ENCODE data around the gene FAF1. TPM values are rescaled to one million over a fixed set of nuclear protein-coding genes. Genes with fewer than 3 reads are reported as not detected.

Gene FAF1
- total RNA-seq, 1 donor from 2014 or later: 52.0 TPM

DNA sequence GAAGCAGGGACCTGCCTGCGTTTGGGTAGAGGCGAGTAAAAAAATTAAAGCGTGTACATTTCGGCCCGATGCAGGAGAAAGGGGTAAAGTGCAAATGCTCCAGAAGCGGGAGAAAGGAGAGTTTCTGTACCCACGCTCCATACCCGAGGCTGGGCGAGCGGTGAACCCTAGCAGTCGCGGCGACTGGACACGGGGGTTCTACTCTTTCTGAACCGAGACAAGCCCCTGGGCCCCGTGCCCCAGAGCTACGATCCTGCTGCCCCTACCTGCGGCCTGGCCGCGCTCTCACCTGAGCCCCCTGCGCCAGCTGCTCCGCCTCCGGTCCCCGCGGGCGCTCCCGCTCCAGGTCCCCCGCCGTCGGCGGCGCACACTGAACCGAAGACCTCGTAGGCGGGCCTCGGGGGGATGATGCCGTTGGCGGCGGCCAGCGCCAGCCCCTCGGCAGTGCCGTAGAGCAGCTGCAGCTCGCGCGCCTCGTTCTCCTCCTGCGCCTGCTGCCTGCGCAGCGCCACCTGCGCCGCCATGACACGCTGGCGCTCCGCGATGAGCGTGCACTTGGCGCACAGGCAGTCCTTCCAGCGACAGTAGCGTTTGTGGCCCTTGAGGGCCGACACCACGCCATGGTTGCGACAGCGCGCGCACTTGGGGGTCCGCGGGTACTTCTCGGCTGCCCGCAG, 539.2 kb downstream of the FAF1 start:
- Mint-ChIP-seq H3K36me3 (ENCODE audit: unreplicated experiment) (peaks cover 5% of the 10 kb centered on the region), H3K27ac (ENCODE audit: unreplicated experiment) (no peak overlapping the region)

DNA sequence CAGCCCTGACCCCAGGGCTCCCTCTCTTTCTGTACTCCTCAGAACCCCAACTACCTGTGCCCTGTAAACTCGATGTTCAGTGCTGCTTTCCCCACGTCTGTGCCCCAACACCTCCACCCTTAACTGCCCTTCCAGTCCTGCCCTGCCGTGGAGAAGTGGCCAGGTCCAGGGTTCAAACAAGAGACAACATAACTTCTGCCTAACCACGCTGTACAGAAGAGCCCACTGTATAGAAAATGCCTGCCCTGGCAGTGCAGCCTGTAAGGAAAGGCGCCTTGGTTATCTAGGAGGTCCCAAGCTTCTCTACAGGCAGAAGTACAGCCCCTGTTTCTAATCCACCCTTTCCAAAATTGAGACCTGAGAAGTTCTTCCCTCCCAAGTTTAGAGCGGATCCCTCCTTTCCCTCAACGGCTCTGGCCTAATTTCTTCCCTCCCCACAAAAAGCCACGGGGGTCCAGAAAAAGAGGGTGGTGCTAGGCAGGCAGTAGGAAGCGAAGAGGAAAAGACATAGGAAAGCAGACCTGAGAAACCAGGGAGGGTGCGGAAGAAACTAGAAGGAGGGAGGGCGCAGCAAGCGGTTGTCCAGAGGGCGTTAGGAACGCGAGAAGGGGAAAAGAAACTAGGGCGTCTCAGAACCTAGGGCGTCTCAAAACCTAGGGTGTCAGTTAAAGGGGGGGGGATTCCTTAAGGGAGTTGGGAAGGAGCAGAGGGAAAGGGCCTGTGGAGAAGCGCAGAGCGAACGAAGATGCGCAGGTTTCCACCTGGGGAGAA, 540.0 kb downstream of the FAF1 start:
- H3K4me3 Mint-ChIP-seq (ENCODE audit: unreplicated experiment): peak overlapping the region; percentile 42
- H3K9me3 Mint-ChIP-seq (ENCODE audit: unreplicated experiment): no peaks in the 10 kb centered on the region
- peaks cover 64% of the 10 kb centered on the region for H3K4me1 Mint-ChIP-seq (ENCODE audit: unreplicated experiment)
- TF ChIP-seq, protein P1, sequence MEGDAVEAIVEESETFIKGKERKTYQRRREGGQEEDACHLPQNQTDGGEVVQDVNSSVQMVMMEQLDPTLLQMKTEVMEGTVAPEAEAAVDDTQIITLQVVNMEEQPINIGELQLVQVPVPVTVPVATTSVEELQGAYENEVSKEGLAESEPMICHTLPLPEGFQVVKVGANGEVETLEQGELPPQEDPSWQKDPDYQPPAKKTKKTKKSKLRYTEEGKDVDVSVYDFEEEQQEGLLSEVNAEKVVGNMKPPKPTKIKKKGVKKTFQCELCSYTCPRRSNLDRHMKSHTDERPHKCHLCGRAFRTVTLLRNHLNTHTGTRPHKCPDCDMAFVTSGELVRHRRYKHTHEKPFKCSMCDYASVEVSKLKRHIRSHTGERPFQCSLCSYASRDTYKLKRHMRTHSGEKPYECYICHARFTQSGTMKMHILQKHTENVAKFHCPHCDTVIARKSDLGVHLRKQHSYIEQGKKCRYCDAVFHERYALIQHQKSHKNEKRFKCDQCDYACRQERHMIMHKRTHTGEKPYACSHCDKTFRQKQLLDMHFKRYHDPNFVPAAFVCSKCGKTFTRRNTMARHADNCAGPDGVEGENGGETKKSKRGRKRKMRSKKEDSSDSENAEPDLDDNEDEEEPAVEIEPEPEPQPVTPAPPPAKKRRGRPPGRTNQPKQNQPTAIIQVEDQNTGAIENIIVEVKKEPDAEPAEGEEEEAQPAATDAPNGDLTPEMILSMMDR (IDR thresholded peaks at IDR 0.05): no peak
- no peak overlapping the region for H3K27ac Mint-ChIP-seq (ENCODE audit: unreplicated experiment)
- H3K27me3 Mint-ChIP-seq (ENCODE audit: unreplicated experiment): peaks cover 82% of the 10 kb centered on the region
- DNase-seq (ENCODE audit: extremely low spot score, unreplicated experiment): no peak
- peaks cover 5% of the 10 kb centered on the region for H3K36me3 Mint-ChIP-seq (ENCODE audit: unreplicated experiment)

More for the DNA sequence above, 539.2 kb downstream of the FAF1 start:
- Mint-ChIP-seq H3K4me1 (ENCODE audit: unreplicated experiment) (peaks cover 67% of the 10 kb centered on the region), H3K4me3 (ENCODE audit: unreplicated experiment) (peak overlapping the region; percentile 39), H3K9me3 (ENCODE audit: unreplicated experiment) (no peaks in the 10 kb centered on the region), H3K27me3 (ENCODE audit: unreplicated experiment) (peaks cover 82% of the 10 kb centered on the region)
- TF ChIP-seq, protein P1 (IDR thresholded peaks at IDR 0.05): no peak
- no peak for DNase-seq (ENCODE audit: extremely low spot score, unreplicated experiment)

DNA sequence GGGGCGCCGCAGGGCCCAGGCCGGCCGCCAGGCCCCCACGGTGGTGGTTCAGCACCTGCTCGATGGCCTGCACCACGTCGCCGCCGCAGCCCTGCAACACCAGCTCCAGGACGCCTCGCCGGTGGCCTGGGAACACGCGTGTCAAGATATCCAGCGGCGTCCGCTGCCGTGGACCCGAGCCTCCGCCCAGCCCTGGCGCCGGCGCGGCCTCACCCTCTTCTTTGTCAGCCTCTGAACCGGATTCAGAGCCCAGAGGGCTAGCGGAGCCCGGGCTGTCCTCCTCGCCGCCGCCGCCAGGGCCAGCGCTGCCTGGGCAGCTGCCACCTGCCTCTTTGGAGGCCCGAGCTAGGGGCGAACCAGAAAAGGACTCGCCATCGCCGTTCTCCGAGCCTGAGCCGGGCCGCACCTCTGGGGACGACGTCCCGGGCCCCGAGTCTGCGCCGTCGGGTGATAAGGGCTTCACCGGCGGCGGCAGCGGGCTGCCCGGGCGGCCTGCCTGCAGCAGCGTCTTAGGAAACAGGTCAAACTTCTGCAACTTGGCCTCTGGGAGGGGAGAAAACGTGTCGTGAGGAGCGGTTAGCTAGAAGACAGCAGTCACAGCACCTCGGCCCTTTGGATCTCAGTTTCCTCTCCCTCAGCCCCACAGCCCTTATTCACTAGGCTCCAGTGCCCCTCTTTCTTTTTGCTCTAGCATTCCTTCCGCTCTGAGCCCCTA, 540.7 kb downstream of the FAF1 start:
- TF ChIP-seq, protein P1 (IDR thresholded peaks at IDR 0.05): peak; percentile 28
- no peaks in the 10 kb centered on the region for H3K9me3 Mint-ChIP-seq (ENCODE audit: unreplicated experiment)
- DNase-seq (ENCODE audit: extremely low spot score, unreplicated experiment): no peak
- peaks cover 56% of the 10 kb centered on the region for H3K4me1 Mint-ChIP-seq (ENCODE audit: unreplicated experiment)
- H3K36me3 Mint-ChIP-seq (ENCODE audit: unreplicated experiment): peaks cover 5% of the 10 kb centered on the region
- H3K27ac Mint-ChIP-seq (ENCODE audit: unreplicated experiment): no peak overlapping the region
- peak overlapping the region; percentile 42 for H3K4me3 Mint-ChIP-seq (ENCODE audit: unreplicated experiment)
- peaks cover 82% of the 10 kb centered on the region for H3K27me3 Mint-ChIP-seq (ENCODE audit: unreplicated experiment)

DNA sequence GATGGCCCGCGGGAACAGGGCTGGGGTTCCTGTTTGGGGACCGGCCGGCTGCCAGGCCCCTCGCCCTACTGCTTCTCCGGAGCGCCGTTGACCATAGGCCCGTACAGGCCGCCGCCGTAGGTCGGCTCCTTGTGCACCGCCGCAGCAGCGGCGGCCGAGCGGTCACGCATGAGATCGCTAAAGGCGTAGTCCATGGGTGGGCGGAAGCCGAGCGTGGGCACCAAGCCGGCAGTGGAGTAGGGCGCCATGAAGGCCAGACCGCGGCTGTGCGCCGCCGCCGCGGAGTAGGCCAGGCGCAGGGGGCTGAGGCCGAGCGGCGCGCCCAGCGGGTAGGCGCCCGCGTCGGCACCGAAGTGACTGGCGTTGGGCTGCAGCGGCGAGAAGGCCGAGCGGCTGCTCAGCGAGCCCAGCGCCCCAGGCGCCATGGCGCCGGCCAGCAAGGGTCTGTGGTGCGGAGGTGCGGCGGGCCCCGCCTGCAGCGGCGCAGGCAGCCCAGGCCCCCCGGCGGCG, 541.4 kb downstream of the FAF1 start:
- no peak for DNase-seq (ENCODE audit: extremely low spot score, unreplicated experiment)
- TF ChIP-seq, protein P1 (IDR thresholded peaks at IDR 0.05): no peak
- H3K9me3 Mint-ChIP-seq (ENCODE audit: unreplicated experiment): no peaks in the 10 kb centered on the region
- peaks cover 50% of the 10 kb centered on the region for H3K4me1 Mint-ChIP-seq (ENCODE audit: unreplicated experiment)
- peaks cover 82% of the 10 kb centered on the region for H3K27me3 Mint-ChIP-seq (ENCODE audit: unreplicated experiment)
- peak overlapping the region; percentile 47 for H3K4me3 Mint-ChIP-seq (ENCODE audit: unreplicated experiment)
- peaks cover 5% of the 10 kb centered on the region for H3K36me3 Mint-ChIP-seq (ENCODE audit: unreplicated experiment)
- no peak overlapping the region for H3K27ac Mint-ChIP-seq (ENCODE audit: unreplicated experiment)
